Daoy (cell line): ENCODE measurements around the gene TGIF1. TPM values are rescaled to one million over a fixed set of nuclear protein-coding genes. Genes with fewer than 3 reads are reported as not detected.
A peak's percentile ranks its signal among the peaks of the same experiment; 100 is the strongest.
"Not testable (repeated sequence)": the region's sequence is repeated elsewhere in the genome, so short reads cannot be mapped to it uniquely, and the experiment has no call there.

Experiments used
- DNase-seq: peaks from one replicate; pipeline ENCODE4 v3.0.0-alpha.2; 2015; ENCODE audit warnings: low read depth
- total RNA-seq: library from RNA; depleted of rRNA; stranded (reverse); fragments of >200 nt; shearing (Covaris generic); gene quantifications from 2 replicates; pipeline ENCODE4 v1.2.3, GENCODE V29; 2014; rRNA removed

The TGIF1 gene
- total RNA-seq = 48.0 and 83.6 TPM in 2 replicates

DNA sequence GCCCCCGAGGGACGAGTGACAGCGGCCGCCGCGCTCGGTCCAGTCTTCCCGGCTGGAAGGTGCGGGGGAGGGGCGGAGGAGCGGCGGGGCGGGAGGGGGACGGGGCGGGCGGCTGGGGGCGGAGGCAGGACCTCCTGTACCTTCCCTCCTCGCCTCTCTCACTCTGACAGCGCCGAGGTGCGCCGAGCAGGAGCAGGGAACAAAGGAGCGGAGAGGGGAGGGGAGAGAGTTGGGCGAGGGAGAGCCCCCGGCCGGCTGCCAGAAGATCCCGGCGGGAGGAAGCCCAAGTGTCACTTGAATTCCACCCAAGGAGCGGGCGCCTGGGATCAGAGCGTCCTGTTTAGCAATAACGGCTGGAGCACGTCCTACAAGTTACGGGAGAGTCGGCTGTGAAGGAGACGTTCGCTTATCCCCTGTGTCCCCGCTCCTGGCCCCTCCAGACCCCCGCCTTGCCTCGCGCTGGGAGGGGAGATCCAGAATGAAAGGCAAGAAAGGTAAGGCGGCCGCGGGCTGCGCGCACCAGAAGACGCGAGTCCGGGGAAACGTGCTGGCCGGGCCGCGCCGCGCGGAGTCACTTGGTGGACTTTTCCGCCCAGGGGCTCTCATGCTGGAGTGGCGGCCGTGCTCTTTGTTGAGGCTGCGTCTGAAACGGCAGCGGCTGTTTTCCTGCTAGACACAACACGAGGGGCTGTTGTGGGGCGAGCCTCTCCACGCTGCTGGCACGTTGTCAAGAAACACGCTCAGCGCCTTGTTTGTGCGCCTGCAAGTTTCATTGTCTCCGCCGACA is at the start of gene TGIF1:
Gene TGIF1 (plus strand): TSS at position 161 of the 787 bp plus-strand sequence. CDS start 318 bp downstream, at position 479.
- DNase-seq = peak; percentile 83

DNA sequence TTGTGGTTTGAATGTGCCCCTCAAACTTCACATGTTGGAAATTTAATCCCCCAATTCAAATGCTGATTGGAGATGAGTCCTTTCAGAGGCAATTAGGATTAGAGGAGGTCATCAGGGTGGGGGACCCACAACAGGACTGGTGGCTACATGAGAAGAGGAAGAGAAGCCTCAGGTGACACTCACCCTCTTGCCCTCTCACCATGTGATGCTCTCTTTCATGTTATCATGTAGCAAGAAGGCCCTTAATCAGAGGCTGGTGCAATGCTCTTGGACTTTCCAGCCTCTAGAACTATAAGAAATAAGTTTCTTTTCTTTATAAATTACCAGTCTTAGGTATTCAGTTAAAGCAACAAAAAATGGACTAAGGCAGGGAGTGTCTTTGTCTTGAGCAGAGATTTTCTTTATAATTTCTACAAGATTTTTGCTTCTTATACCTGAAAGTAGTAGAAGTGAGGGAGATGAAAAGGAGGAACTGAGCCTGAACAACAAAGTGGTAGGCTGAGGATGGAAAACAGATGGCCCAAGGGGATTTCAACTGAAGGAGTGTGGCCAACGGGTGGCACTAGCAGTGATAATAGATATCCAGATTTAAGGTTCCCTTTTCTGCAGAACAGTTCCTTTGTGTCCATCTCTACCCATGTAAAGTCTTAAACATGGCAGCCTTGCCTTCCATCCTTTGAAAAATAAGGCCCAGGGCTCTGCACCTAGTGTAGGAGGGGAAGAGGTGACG is 49.2 kb upstream of the TGIF1 start:
- DNase-seq = no peak

DNA sequence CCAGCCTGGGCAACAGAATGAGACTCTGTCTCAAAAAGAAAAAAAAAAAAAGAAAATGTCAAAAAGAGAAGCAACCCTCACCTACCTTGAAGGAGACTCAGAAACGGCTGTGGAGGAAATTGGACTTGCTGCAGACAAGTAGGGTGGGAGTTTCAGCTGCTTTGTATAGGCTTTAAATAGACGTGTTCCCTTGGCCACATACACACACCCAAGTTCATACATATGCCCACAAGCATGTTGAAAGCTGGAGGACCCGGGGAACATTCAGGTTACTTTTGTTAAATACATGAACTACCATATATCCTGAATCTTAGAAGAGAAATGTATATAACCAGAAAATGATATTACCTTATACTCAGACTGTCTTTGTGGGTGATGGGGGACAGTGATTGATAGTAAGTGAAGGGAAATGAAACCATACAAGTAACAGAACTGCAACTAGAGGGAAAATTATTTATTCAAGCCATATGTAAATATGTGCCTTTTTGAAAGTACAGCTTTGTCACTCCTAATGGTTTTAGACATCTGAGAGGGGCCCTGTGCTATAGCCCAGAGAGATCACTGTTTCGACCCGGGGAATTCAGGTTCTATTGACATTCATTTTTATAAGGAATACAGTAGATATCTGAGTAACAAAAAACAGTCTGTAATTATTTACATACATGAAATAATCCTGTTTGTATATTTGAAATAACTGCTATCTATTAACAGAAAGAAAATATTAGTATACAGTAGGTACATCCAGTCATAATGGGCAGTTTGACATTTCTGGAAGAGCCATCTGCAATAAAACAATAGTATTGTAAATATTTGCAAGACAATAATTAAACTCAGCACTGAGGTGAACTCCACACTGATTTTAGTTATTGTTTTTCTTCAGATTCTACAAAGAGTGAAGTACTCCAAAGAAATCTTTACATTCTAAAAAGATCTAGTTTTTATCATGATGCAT is 48.0 kb upstream of the TGIF1 start:
- DNase-seq = no peak

DNA sequence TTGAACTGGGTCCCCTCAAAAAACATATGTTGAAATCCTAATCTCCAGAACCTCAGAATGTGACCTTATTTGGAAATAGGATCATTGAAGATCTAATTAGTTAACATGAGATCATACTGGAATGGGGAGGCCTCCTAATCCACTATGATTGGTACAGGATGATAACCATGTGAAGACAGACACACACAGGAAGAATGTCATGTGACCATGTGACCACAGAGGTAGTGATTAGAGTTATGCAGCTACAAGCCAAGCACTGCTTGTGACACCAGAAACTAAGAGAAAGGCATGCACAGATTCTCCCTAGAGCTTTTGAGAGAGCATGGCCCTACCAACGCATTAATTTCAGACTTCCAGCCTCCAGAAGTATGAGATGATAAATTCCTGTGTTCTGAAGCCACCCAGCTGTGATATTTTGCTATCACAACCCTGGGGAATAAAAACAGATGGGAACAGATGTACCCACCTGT is 47.0 kb upstream of the TGIF1 start:
- peak; percentile 15 for DNase-seq

DNA sequence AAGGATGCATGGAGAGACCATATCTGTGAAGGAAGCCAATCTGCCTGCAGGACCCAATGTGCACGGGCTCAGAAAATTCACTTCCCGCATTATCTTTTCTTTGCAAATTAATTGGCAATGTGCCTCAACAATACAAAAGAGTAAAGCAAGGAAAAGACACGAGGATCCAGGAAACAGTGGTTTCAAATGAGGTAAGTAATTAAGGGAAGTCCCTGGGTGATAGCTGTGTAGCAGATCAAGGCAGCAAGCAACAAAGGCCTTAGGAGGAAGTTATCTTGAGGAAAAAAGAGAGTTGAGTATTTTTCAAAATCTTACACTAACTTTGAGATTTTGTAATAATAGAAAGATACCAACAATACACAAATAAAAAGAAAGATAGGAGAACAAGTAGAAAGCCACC is 44.3 kb upstream of the TGIF1 start:
- DNase-seq = no peak

DNA sequence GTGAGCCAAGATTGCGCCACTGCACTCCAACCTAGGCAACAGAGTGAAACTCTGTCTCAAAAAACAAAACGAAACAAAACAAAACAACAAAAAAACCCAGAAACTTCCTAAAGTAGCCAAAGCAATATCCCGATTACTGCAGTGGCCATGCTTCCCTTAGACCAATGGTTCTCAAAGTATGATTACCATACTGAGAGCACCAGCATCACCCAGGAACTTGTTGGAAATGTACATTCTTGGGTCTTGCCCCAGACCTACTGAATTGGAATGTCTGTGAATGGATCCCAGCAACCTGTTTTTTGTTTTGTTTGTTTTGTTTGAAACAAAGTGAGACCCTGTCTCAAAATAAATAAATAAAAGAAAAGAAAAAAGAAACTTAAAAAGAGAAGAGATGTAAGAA is 41.9 kb upstream of the TGIF1 start:
- DNase-seq = no peak

DNA sequence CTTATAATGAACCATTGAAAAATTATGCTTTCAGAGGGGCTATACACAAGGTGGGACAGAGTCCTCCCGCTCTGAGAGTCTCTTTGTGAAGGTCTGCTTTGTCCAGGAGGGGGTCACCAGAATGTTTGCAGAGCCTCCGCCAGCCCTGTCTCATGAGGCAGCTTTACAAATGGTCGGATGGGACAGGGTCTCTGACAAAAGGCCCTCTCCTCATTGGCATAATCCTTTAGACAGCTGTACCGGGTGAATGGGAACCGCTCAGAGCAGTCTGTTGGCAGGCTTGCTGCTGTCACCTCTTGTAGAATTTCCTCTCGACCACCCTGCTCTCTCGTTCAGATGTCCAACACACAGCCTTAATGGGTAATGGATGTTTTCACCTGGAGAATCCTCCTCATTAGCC is 40.2 kb upstream of the TGIF1 start:
- no peak for DNase-seq

DNA sequence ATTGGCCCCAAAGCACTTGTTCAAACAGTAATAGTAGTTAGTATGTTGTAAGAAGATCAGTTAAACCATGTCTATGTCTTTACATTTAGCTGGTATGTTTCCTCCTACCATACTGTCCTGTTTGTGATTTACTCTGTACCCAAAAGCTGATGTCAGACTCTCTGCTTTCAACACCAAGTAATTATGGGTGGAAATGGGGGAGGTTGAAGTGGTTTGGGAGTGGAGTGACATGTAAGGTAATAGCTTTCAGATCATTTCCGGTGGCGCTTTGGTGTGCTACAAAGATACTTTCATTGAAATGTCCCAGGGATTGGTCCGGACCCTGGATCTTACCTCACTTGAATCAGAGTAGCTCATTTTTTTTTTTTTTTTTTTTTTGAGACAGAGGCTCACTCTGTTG is 39.7 kb upstream of the TGIF1 start:
- peak; percentile 16 for DNase-seq

DNA sequence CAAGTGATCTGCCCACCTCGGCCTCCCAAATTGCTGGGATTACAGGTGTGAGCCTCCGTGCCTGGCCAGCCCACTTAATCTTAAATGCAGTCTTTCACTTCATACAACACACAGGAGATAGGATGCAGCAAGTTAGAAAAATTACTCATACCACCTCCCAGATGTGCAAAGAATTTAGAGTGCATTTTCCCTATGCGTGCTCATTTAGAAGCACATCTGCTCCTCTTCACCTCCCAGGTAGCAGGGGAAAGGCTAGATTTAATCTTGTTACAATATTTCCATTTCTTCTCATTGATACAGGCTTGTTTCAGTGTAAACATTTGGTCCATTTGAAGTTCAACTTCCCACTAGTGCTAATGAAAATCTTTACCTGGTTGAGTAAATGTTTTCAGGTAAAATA is 39.1 kb upstream of the TGIF1 start:
- not testable (repeated sequence) for DNase-seq

DNA sequence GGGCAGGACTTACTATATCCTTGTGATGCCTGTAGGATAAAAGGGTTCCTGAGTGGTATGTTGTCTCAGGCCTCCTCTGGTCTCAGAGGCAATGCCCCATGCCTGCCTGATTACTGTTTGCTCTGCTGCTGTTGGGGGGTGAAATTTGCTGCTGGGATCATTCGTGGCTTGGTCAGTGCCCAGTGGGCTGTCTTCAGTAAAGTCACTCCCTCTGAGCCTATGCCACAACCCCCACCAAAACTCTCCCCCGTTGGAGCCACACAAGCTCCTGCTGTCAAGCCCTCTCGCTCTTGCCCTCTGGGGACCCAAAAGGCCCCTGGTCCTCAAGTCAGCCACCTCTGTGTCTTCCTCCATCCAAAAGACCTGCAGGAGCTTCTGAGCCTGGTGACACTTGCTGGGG is 38.6 kb upstream of the TGIF1 start:
- DNase-seq = no peak

DNA sequence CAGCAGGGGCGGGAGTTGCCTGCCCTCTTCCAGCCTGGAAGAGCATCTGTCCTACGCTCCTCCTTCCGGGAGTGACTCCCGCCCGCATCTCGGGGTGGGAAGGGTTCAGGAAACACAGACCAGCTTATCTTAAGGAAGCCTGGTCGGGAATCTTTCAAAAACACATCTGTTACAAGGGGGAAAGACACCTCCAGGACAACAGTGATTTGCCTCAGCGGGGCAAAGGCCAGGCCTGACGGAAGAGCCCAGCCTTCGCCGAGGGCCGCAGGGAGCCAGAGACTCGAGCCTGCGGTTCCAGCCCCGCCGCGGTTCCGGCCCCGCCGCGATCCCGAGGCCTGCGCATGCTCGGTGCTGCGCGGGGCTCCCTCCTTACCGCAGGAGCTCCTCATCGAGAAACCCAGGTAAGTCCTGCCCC is 38.1 kb upstream of the TGIF1 start:
- peak; percentile 7 for DNase-seq

DNA sequence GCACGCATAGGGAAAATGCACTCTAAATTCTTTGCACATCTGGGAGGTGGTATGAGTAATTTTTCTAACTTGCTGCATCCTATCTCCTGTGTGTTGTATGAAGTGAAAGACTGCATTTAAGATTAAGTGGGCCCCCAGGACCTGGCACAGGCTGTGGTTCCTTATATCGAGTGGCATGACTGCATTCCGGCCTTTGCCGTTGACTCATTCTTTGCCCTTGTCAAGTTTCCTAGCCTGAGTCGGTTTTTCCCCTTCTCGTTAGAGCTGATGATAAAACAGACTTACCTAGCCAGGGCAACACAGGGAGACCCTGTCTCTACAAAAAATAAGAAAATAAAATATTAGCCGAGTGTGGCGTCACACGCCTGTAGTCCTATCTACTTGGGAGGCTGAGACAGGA is 37.4 kb upstream of the TGIF1 start:
- DNase-seq = peak; percentile 83

DNA sequence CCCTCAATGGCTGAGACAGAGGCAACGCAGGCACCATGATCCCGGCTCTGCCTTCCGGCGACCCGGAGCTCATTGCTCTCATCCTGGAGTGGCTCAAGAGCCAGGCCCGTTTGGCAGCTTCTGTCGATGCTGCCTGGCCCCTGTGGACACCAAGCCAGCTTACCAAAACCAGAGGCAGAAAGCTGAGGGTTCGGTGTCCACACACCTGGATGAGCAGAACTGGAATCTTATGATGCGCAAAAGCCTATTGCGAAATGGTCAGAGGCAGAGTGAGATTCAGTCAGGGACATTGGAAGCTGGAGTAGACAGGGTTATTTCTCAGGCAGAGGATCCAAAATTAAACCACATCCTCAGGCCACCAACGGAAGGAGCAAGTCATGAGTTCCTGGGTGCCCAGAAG is 34.9 kb upstream of the TGIF1 start:
- DNase-seq = no peak

DNA sequence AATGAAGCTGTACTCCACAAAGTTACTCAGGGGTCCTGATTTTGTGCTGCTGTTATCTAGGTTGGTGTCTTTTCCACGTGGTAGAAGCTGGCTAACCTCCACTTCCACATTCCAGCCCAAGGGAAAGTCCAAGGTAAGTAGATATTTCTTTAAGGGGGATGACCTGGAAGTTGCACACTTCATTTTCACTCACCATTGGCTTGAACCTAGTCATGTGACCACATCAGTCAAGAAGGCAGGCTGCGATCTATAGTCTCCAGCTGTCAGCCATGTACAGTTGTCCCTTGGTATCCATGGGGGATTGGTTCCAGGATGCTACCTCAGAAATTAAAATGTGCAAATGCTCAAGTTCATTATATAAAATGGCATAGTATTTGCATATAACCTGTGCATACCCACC is 31.9 kb upstream of the TGIF1 start:
- DNase-seq = no peak

DNA sequence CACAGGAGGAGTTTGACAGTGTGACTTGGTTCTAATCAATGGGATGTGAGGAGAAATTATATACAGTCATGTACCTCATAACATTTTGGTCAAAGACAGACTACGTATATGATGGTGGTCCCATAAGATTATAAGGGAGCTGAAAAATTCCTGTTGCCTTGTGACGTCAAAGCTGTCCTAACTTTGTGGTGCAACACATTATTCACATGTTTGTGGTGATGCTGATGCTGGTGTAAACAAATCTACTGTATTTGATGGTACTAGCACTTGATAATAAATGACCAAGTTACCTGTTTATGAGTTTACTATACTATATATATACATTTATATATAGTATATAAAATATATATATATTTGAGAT is 29.1 kb upstream of the TGIF1 start:
- no peak for DNase-seq

DNA sequence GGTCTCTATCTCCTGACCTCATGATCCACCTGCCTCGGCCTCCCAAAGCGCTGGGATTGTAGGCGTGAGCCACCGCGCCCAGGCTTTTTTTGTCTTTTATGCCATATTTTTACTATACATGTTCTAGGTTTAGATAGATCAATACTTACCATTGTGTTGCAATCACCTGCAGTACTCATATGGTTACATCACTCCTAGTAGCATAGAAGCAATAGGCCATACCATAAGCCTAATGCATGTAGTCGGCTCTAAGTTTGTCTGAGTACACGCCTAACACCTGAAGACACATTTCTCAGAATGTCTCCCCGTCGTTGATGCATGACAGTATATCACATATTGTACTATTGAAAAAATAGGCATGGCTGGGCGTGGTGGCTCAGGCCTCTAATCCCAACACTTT is 27.1 kb upstream of the TGIF1 start:
- no peak for DNase-seq

DNA sequence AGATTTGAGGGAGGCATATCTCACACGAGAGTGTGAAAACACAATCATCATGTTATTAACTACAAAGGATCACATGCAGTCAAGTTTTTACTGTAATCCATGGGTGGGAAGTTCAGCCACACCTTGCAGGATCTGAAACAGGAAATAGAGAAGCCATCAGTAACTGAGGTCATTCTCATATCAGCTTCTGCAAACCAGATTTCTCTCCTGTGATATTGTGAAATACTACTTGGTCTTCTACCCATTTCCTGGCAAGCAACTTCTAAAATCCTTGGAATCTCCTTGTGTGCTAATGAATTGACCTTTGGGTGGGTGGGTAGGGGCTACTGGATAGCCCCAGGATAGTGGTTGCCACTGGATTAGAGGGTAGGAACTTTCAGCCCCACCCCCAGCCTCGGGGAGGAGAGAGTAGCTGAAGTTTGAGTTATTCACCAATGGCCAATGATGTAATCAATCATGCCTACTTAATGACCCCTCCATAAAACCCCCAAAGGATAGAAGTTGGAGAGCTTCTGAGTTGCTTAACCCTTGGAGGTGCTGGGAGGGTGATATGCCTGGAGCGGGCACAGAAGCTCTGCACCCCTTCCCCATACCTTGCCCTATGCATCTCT is 25.6 kb upstream of the TGIF1 start:
- DNase-seq = no peak

DNA sequence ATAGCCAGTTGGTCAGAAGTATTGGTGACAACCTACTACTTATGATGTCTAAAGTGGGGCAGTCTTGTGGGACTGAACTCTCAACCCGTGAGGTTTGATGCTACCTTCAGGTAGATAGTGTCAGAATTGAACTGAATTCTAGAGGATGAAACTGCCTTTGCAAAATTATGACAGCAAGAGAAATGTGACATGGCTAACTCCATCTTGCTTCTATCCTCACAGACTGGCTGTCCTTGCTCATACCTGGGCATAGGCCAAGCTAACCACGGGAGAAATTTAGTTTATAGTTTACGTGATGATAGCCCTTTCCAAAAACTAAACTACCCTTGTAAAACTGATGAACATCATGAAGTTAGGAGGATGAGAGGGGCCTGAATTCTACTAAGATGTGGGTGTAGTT is 24.9 kb upstream of the TGIF1 start:
- no peak for DNase-seq

DNA sequence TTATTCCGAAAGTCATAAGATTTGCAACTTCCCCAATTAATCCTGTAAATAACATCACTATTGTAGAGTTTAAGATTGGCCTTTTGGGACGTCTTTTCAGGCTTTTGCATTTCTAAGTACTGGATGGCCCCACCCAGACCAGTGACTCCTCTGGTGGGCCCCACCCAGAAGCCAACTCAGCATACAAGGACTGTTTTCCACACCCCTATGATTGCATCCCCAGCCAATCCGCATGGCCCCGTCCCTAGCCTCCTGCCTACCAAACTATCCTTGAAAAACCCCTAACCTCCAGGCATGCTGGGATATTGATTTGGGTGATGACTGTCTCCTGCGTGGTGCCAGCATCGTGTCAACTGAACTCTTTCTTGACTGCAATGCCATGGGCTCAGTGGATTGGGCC is 24.5 kb upstream of the TGIF1 start:
- no peak for DNase-seq

DNA sequence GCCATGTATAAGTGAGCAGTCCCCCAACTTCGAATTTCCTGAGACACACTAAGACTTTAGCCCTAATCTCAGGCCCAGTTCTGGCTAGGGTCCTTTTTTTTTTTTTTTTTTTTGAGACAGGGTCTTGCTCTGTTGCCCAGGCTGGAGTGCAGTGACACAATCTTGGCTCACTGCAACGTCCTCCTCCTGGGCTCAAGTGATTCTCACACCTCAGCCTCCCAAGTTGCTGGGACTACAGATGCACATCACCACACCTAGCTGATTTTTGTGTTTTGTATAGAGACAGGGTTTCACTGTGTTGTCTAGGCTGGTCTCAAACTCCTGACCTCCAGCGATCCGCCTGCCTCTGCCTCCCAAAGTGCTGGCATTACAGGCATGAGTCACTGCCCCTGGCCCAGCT is 23.9 kb upstream of the TGIF1 start:
- no peak for DNase-seq

DNA sequence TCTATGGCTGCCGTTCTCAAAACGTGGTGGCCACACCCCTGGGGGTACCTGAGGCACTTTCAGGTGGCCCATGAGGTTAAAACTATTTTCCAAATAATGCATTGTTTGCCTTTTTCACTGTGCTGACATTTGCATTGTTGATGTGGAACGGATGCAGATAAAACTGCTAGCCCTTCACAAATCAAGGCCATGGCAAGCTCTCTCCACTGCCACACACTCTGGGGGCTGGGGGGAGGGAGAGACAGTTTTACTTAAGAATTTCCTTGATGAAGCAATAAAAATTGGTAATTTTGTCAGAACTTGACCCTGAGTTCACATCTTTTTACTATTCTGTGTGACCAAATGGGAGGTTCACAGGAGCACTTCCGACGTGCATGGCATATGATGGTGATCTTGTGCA is 22.0 kb upstream of the TGIF1 start:
- DNase-seq = no peak

DNA sequence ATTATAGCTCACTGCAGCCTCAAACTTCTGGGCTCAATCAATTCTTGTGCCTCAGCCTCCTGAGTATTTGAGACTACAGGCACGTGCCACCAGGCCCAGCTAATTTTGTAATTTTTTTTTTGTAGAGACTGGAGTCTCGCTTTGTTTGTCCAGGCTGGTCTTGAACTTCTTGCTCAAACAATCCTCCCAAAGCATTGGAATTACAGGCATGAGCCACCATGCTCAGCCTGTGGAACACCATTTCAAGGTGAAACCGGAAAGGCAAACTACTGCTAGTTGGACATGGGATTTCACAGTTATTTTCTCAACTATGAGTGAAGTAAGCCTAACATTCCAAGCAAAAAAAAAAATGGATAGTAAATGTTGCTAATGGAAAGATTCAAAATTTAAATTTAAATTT is 20.9 kb upstream of the TGIF1 start:
- DNase-seq = no peak
